ENCODE data around the gene STK24. TPM values are rescaled to one million over a fixed set of nuclear protein-coding genes. Genes with fewer than 3 reads are reported as not detected.
"Not testable (repeated sequence)": the region's sequence is repeated elsewhere in the genome, so short reads cannot be mapped to it uniquely, and the experiment has no call there.

STK24 gene
- total RNA-seq, 1 experiment from 2014 or later: 80.2 TPM

GRCh38 chr13:98429531-98429930 lies 147.4 kb downstream of the STK24 start:
- H3K27ac ChIP-seq: no peak overlapping the region
- H3K9me3 ChIP-seq (replicated peaks): no peaks in the 10 kb centered on the region
- no peaks in the 10 kb centered on the region for H3K27me3 ChIP-seq
- DNase-seq: no peak
- no peak overlapping the region for H3K4me3 ChIP-seq
- no peaks in the 10 kb centered on the region for H3K36me3 ChIP-seq
- H3K4me1 ChIP-seq: no peaks in the 10 kb centered on the region

GRCh38 chr13:98429081-98429480 lies 147.8 kb downstream of the STK24 start:
- H3K27ac ChIP-seq: no peak overlapping the region
- no peaks in the 10 kb centered on the region for H3K4me1 ChIP-seq
- no peak for DNase-seq
- H3K9me3 ChIP-seq (replicated peaks): no peaks in the 10 kb centered on the region
- no peaks in the 10 kb centered on the region for H3K36me3 ChIP-seq
- no peaks in the 10 kb centered on the region for H3K27me3 ChIP-seq
- no peak overlapping the region for H3K4me3 ChIP-seq

GRCh38 chr13:98428256-98428966 lies 148.5 kb downstream of the STK24 start:
- Histone ChIP-seq H3K36me3 (no peaks in the 10 kb centered on the region), H3K4me3 (no peak overlapping the region), H3K4me1 (no peaks in the 10 kb centered on the region), H3K27me3 (no peaks in the 10 kb centered on the region), H3K9me3 (replicated peaks) (no peaks in the 10 kb centered on the region), H3K27ac (no peak overlapping the region)
- no peak for DNase-seq

GRCh38 chr13:98427331-98427995 lies 149.4 kb downstream of the STK24 start:
- DNase-seq: no peak
- Histone ChIP-seq H3K4me3 (no peak overlapping the region), H3K9me3 (replicated peaks) (no peaks in the 10 kb centered on the region), H3K4me1 (no peaks in the 10 kb centered on the region), H3K36me3 (no peaks in the 10 kb centered on the region), H3K27me3 (no peaks in the 10 kb centered on the region), H3K27ac (no peak overlapping the region)

GRCh38 chr13:98423417-98423816 lies 153.5 kb downstream of the STK24 start:
- DNase-seq: no peak
- Histone ChIP-seq H3K27me3 (no peaks in the 10 kb centered on the region), H3K4me1 (no peaks in the 10 kb centered on the region), H3K27ac (no peak overlapping the region), H3K4me3 (no peak overlapping the region), H3K9me3 (replicated peaks) (no peaks in the 10 kb centered on the region), H3K36me3 (no peaks in the 10 kb centered on the region)

- Histone ChIP-seq H3K4me1 (no peaks in the 10 kb centered on the region), H3K4me3 (no peak overlapping the region), H3K27me3 (no peaks in the 10 kb centered on the region), H3K36me3 (no peaks in the 10 kb centered on the region), H3K27ac (no peak overlapping the region), H3K9me3 (replicated peaks) (no peaks in the 10 kb centered on the region)
- DNase-seq: no peak
Observed at GRCh38 chr13:98422046-98422445, 154.9 kb downstream of the STK24 start.

- H3K27ac ChIP-seq: no peak overlapping the region
- H3K27me3 ChIP-seq: no peaks in the 10 kb centered on the region
- DNase-seq: no peak
- H3K9me3 ChIP-seq (replicated peaks): no peaks in the 10 kb centered on the region
- H3K4me3 ChIP-seq: no peak overlapping the region
- no peaks in the 10 kb centered on the region for H3K36me3 ChIP-seq
- H3K4me1 ChIP-seq: no peaks in the 10 kb centered on the region
Observed at GRCh38 chr13:98420554-98421175, 156.2 kb downstream of the STK24 start.

- Histone ChIP-seq H3K4me3 (no peak overlapping the region), H3K27ac (no peak overlapping the region), H3K9me3 (replicated peaks) (no peaks in the 10 kb centered on the region), H3K4me1 (no peaks in the 10 kb centered on the region), H3K27me3 (no peaks in the 10 kb centered on the region), H3K36me3 (0 out of 2 replicates have a peak, but pooled peaks cover 3% of the 10 kb centered on the region)
- DNase-seq: no peak
Observed at GRCh38 chr13:98419786-98420553, 156.9 kb downstream of the STK24 start.

- no peaks in the 10 kb centered on the region for H3K4me1 ChIP-seq
- no peak overlapping the region for H3K27ac ChIP-seq
- no peak overlapping the region for H3K4me3 ChIP-seq
- no peak for DNase-seq
- H3K36me3 ChIP-seq: peaks cover 6% of the 10 kb centered on the region; the same call in 1 of the 2 replicates
- H3K9me3 ChIP-seq (replicated peaks): no peaks in the 10 kb centered on the region
- no peaks in the 10 kb centered on the region for H3K27me3 ChIP-seq
Observed at GRCh38 chr13:98416408-98416807, 160.5 kb downstream of the STK24 start.

GRCh38 chr13:98415326-98416070 lies 161.4 kb downstream of the STK24 start:
- Histone ChIP-seq H3K4me1 (no peaks in the 10 kb centered on the region), H3K27ac (no peak overlapping the region), H3K27me3 (no peaks in the 10 kb centered on the region), H3K9me3 (replicated peaks) (no peaks in the 10 kb centered on the region), H3K36me3 (peaks cover 6% of the 10 kb centered on the region; the same call in 1 of the 2 replicates), H3K4me3 (no peak overlapping the region)
- no peak for DNase-seq

- Histone ChIP-seq H3K27me3 (no peaks in the 10 kb centered on the region), H3K9me3 (replicated peaks) (no peaks in the 10 kb centered on the region), H3K27ac (no peak overlapping the region), H3K4me1 (no peaks in the 10 kb centered on the region), H3K36me3 (peaks cover 6% of the 10 kb centered on the region; the same call in 1 of the 2 replicates), H3K4me3 (no peak overlapping the region)
- DNase-seq: no peak
Observed at GRCh38 chr13:98413796-98414195, 163.1 kb downstream of the STK24 start.

- H3K27ac ChIP-seq, DNase-seq: not testable (repeated sequence)
Observed at GRCh38 chr13:98413278-98413677, 163.6 kb downstream of the STK24 start.

GRCh38 chr13:98411617-98412265 lies 165.2 kb downstream of the STK24 start:
- Histone ChIP-seq H3K27ac (no peak overlapping the region), H3K4me1 (no peaks in the 10 kb centered on the region), H3K27me3 (no peaks in the 10 kb centered on the region), H3K9me3 (replicated peaks) (no peaks in the 10 kb centered on the region), H3K4me3 (no peak overlapping the region), H3K36me3 (peaks cover 6% of the 10 kb centered on the region; the same call in 1 of the 2 replicates)
- no peak for DNase-seq

More at GRCh38 chr13:98413278-98413677, 163.6 kb downstream of the STK24 start:
- H3K4me1 ChIP-seq; H3K4me3 ChIP-seq; H3K9me3 ChIP-seq (replicated peaks); H3K27me3 ChIP-seq; H3K36me3 ChIP-seq: not testable (repeated sequence)

- Histone ChIP-seq H3K4me3 (no peak overlapping the region), H3K27me3 (no peaks in the 10 kb centered on the region), H3K36me3 (peaks cover 6% of the 10 kb centered on the region; the same call in 1 of the 2 replicates), H3K27ac (no peak overlapping the region), H3K9me3 (replicated peaks) (no peaks in the 10 kb centered on the region), H3K4me1 (no peaks in the 10 kb centered on the region)
- DNase-seq: no peak
Observed at GRCh38 chr13:98411013-98411412, 165.9 kb downstream of the STK24 start.

Data from SJCRH30 (cell line).